Activated CD4-positive, alpha-beta T cell treated with anti-CD3 and anti-CD28 coated beads, Interleukin-10, Interleukin-2, amounts not matched to agents 100 ng/mL and 50 ng/mL, durations not matched to agents 16 hours and 8 hours (primary cell): ENCODE results near the gene P2RX1.

Source experiments
- DNase-seq: peaks from one replicate; pipeline ENCODE4 v3.0.0-alpha.2; 2020

The P2RX1 gene

DNA sequence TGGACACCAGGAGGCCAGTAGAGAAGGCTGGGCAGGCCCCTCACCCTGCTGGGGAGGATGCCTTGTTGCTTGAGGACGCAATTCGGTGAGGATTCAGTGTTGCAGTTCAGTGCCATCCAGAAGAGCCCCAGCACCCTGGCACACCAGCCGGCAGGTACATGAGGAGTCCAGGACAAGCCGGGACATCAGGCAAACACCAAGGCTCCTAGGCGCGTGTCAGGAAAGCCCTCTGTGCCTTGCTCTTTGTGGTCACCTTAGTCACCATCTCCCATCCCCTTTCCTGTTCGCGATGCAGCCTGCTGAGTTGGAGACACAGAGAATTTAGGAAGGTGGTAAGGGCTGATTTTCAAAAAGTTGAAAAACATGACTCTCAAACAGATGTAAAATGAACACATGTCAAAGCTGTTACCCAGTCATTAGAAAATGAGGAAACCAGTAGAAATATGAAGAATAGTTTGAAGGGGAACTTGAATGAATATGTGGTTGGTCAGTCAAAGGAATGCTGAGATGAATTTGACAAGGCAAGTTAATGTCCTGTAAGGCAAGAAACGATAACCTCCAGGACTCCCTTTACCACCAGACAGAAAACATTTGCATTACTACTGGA, 67.9 kb downstream of the P2RX1 start:
- no peak for DNase-seq

DNA sequence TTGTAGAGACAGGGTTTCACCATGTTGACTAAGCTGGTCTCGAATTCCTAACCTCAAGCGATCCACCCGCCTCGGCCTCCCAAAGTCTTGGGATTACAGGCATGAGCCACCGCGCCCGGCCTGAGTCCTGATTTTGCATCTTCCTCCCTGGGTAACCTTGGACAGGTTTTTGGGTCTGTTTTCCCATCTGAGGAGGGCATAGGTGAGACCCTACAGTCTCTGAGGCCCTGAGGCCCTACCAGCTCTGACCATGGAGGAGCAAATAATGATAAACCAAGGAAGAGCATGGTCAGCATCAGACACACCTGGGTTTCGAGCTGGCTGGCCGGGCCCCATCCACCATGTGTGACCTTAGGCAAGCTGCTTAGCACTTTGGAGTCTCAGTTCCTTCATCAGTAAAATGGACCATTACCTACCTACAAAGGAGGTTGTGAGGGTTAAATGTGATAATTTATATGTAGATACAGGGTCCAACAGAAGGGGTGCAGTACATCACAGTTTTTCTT, 69.0 kb downstream of the P2RX1 start:
- DNase-seq: no peak
